ENCODE data around the gene TBX2.

DNA sequence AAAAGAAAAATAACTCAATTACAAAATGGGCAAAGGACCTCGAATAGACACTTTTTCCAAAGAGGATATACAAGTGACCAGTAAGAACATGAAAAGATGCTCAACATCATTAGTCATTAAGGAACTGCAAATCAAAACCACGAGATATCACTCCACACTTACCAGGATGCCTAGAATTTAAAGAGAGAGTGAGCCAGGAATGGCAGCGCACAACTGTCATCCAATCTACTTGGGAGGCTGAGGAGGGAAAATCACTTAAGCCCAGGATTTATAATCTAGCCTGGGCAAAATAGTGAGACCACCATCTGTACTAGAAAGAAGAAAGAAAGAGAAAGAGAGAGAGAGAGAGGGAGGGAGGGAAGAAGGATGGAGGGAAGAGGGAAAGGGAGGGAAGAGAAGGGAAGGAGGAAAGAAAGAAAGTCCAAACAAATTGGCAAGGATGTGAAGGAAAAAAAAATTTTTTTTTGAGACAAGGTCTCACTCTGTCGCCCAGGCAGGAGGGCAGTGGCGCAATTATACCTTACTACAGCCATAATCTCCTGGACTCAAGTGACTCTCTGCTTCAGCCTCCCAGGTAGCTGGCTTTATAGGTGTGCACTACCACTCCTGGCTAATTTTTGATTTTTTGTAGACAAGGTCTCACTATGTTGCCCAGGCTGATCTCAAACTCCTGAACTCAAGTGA, 22.6 kb downstream of the TBX2 start:
- TF ChIP-seq, protein P1, sequence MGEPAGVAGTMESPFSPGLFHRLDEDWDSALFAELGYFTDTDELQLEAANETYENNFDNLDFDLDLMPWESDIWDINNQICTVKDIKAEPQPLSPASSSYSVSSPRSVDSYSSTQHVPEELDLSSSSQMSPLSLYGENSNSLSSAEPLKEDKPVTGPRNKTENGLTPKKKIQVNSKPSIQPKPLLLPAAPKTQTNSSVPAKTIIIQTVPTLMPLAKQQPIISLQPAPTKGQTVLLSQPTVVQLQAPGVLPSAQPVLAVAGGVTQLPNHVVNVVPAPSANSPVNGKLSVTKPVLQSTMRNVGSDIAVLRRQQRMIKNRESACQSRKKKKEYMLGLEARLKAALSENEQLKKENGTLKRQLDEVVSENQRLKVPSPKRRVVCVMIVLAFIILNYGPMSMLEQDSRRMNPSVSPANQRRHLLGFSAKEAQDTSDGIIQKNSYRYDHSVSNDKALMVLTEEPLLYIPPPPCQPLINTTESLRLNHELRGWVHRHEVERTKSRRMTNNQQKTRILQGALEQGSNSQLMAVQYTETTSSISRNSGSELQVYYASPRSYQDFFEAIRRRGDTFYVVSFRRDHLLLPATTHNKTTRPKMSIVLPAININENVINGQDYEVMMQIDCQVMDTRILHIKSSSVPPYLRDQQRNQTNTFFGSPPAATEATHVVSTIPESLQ (CRISPR knock-in tag; conservative IDR thresholded peaks at IDR 0.05): no peak
- TF ChIP-seq POLR2AphosphoS2 (IDR thresholded peaks at IDR 0.05; ENCODE audit: low read depth, low read length): no peak
- TF ChIP-seq, protein P2, sequence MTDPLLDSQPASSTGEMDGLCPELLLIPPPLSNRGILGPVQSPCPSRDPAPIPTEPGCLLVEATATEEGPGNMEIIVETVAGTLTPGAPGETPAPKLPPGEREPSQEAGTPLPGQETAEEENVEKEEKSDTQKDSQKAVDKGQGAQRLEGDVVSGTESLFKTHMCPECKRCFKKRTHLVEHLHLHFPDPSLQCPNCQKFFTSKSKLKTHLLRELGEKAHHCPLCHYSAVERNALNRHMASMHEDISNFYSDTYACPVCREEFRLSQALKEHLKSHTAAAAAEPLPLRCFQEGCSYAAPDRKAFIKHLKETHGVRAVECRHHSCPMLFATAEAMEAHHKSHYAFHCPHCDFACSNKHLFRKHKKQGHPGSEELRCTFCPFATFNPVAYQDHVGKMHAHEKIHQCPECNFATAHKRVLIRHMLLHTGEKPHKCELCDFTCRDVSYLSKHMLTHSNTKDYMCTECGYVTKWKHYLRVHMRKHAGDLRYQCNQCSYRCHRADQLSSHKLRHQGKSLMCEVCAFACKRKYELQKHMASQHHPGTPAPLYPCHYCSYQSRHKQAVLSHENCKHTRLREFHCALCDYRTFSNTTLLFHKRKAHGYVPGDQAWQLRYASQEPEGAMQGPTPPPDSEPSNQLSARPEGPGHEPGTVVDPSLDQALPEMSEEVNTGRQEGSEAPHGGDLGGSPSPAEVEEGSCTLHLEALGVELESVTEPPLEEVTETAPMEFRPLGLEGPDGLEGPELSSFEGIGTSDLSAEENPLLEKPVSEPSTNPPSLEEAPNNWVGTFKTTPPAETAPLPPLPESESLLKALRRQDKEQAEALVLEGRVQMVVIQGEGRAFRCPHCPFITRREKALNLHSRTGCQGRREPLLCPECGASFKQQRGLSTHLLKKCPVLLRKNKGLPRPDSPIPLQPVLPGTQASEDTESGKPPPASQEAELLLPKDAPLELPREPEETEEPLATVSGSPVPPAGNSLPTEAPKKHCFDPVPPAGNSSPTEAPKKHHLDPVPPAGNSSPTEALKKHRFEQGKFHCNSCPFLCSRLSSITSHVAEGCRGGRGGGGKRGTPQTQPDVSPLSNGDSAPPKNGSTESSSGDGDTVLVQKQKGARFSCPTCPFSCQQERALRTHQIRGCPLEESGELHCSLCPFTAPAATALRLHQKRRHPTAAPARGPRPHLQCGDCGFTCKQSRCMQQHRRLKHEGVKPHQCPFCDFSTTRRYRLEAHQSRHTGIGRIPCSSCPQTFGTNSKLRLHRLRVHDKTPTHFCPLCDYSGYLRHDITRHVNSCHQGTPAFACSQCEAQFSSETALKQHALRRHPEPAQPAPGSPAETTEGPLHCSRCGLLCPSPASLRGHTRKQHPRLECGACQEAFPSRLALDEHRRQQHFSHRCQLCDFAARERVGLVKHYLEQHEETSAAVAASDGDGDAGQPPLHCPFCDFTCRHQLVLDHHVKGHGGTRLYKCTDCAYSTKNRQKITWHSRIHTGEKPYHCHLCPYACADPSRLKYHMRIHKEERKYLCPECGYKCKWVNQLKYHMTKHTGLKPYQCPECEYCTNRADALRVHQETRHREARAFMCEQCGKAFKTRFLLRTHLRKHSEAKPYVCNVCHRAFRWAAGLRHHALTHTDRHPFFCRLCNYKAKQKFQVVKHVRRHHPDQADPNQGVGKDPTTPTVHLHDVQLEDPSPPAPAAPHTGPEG (CRISPR knock-in tag; IDR thresholded peaks at IDR 0.05): no peak
- no peak for TF ChIP-seq POLR2AphosphoS5 (IDR thresholded peaks at IDR 0.05; ENCODE audit: low read depth, low read length)
- no peak for TF ChIP-seq ZNF563 (CRISPR knock-in tag; IDR thresholded peaks at IDR 0.05)
- TF ChIP-seq, protein P3, sequence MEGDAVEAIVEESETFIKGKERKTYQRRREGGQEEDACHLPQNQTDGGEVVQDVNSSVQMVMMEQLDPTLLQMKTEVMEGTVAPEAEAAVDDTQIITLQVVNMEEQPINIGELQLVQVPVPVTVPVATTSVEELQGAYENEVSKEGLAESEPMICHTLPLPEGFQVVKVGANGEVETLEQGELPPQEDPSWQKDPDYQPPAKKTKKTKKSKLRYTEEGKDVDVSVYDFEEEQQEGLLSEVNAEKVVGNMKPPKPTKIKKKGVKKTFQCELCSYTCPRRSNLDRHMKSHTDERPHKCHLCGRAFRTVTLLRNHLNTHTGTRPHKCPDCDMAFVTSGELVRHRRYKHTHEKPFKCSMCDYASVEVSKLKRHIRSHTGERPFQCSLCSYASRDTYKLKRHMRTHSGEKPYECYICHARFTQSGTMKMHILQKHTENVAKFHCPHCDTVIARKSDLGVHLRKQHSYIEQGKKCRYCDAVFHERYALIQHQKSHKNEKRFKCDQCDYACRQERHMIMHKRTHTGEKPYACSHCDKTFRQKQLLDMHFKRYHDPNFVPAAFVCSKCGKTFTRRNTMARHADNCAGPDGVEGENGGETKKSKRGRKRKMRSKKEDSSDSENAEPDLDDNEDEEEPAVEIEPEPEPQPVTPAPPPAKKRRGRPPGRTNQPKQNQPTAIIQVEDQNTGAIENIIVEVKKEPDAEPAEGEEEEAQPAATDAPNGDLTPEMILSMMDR (CRISPR knock-in tag; IDR thresholded peaks at IDR 0.05): no peak
- TF ChIP-seq, protein P4, sequence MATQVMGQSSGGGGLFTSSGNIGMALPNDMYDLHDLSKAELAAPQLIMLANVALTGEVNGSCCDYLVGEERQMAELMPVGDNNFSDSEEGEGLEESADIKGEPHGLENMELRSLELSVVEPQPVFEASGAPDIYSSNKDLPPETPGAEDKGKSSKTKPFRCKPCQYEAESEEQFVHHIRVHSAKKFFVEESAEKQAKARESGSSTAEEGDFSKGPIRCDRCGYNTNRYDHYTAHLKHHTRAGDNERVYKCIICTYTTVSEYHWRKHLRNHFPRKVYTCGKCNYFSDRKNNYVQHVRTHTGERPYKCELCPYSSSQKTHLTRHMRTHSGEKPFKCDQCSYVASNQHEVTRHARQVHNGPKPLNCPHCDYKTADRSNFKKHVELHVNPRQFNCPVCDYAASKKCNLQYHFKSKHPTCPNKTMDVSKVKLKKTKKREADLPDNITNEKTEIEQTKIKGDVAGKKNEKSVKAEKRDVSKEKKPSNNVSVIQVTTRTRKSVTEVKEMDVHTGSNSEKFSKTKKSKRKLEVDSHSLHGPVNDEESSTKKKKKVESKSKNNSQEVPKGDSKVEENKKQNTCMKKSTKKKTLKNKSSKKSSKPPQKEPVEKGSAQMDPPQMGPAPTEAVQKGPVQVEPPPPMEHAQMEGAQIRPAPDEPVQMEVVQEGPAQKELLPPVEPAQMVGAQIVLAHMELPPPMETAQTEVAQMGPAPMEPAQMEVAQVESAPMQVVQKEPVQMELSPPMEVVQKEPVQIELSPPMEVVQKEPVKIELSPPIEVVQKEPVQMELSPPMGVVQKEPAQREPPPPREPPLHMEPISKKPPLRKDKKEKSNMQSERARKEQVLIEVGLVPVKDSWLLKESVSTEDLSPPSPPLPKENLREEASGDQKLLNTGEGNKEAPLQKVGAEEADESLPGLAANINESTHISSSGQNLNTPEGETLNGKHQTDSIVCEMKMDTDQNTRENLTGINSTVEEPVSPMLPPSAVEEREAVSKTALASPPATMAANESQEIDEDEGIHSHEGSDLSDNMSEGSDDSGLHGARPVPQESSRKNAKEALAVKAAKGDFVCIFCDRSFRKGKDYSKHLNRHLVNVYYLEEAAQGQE (IDR thresholded peaks at IDR 0.05; ENCODE audit: borderline replicate concordance in 1 of 2, low read depth in 1 of 2, low read length in 2 of 2): no peak
- TF ChIP-seq, protein P5, sequence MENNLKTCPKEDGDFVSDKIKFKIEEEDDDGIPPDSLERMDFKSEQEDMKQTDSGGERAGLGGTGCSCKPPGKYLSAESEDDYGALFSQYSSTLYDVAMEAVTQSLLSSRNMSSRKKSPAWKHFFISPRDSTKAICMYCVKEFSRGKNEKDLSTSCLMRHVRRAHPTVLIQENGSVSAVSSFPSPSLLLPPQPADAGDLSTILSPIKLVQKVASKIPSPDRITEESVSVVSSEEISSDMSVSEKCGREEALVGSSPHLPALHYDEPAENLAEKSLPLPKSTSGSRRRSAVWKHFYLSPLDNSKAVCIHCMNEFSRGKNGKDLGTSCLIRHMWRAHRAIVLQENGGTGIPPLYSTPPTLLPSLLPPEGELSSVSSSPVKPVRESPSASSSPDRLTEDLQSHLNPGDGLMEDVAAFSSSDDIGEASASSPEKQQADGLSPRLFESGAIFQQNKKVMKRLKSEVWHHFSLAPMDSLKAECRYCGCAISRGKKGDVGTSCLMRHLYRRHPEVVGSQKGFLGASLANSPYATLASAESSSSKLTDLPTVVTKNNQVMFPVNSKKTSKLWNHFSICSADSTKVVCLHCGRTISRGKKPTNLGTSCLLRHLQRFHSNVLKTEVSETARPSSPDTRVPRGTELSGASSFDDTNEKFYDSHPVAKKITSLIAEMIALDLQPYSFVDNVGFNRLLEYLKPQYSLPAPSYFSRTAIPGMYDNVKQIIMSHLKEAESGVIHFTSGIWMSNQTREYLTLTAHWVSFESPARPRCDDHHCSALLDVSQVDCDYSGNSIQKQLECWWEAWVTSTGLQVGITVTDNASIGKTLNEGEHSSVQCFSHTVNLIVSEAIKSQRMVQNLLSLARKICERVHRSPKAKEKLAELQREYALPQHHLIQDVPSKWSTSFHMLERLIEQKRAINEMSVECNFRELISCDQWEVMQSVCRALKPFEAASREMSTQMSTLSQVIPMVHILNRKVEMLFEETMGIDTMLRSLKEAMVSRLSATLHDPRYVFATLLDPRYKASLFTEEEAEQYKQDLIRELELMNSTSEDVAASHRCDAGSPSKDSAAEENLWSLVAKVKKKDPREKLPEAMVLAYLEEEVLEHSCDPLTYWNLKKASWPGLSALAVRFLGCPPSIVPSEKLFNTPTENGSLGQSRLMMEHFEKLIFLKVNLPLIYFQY (CRISPR knock-in tag; IDR thresholded peaks at IDR 0.05; ENCODE audit: borderline replicate concordance): no peak
- TF ChIP-seq TARDBP (CRISPR knock-in tag; IDR thresholded peaks at IDR 0.05): no peak
- TF ChIP-seq MAZ (IDR thresholded peaks at IDR 0.05; ENCODE audit: borderline replicate concordance, low read depth, low read length): no peak
- no peak for TF ChIP-seq MAZ (CRISPR knock-in tag; IDR thresholded peaks at IDR 0.05; ENCODE audit: low read depth)
